OCI-LY3 (cell line): ENCODE results near the gene MND1.

Experiments used
- H2AFZ ChIP-seq: fragments of 200-600, 300-600 bp; shearing (Covaris generic); 2 replicates; pipeline ENCODE4 v1.6.0; 2014; ENCODE audit warnings: antibody characterized with exemption, low read depth, low read length
- H3K27ac ChIP-seq: fragments of 200-600, 300-600 bp; sonication (generic); 2 replicates; pipeline ENCODE4 v1.5.1; 2014; ENCODE audit warnings: mild to moderate bottlenecking, low read length, moderate library complexity, mixed read lengths
- H3K27me3 ChIP-seq: fragments of 200-600, 300-600 bp; sonication (generic); 2 replicates; pipeline ENCODE4 v1.6.1; 2014; ENCODE audit warnings: low read depth, low read length, mixed read lengths
- H3K36me3 ChIP-seq: fragments of 200-600, 300-600 bp; sonication (generic); replicated peaks from 2 replicates; pipeline ENCODE3; 2014; ENCODE audit warnings: low read depth, low read length, mixed read lengths
- H3K4me1 ChIP-seq: fragments of 300-600, 200-600 bp; sonication (generic); 2 replicates; pipeline ENCODE4 v1.6.1; 2014; ENCODE audit warnings: low read length, mixed read lengths
- H3K4me2 ChIP-seq: fragments of 200-600, 300-600 bp; sonication (generic); 2 replicates; pipeline ENCODE4 v1.6.1; 2014; ENCODE audit warnings: low read length, mixed read lengths
- H3K4me3 ChIP-seq: fragments of 300-600, 200-600 bp; sonication (generic); 2 replicates; pipeline ENCODE4 v1.5.1; 2014; ENCODE audit warnings: antibody characterized with exemption, mild to moderate bottlenecking, low read length, moderate library complexity
- H3K79me2 ChIP-seq: fragments of 300-600, 200-600 bp; shearing (Covaris generic); 2 replicates; pipeline ENCODE4 v1.6.1; 2014; ENCODE audit warnings: mild to moderate bottlenecking, low read length, mixed read lengths
- H3K9ac ChIP-seq: fragments of 300-600, 200-600 bp; shearing (Covaris generic); 2 replicates; pipeline ENCODE4 v1.6.0; 2014; ENCODE audit warnings: mild to moderate bottlenecking, low read length, moderate library complexity
- H3K9me3 ChIP-seq: fragments of 200-600, 300-600 bp; shearing (Covaris generic); 2 replicates; pipeline ENCODE4 v1.6.1; 2014; ENCODE audit warnings: low read length, mixed read lengths; ENCODE audit not compliant: insufficient read depth
- H4K20me1 ChIP-seq: fragments of 200-600, 300-600 bp; sonication (generic); 2 replicates; pipeline ENCODE4 v1.6.1; 2016; ENCODE audit warnings: low read length, mixed read lengths; ENCODE audit not compliant: insufficient read depth
- CTCF ChIP-seq: fragments of 200-600, 300-600 bp; sonication (generic); IDR thresholded peaks from 2 replicates; pipeline ENCODE4 v1.5.1; 2014; ENCODE audit warnings: antibody characterized with exemption, low read length, low read depth
- EZH2phosphoT487 ChIP-seq: fragments of 200-600 bp; shearing (Covaris generic); IDR thresholded peaks from 2 replicates; pipeline ENCODE4 v1.6.1; 2018; ENCODE audit warnings: antibody characterized with exemption, mixed run types, low read depth

The MND1 gene

GRCh38 chr4:153402366-153402765, 57.9 kb downstream of the MND1 start:
- Histone ChIP-seq H3K36me3 (peaks cover 28% of the 10 kb centered on the region), H2AFZ (no peak overlapping the region), H3K4me1 (no peaks in the 10 kb centered on the region), H3K4me3 (no peak overlapping the region), H3K4me2 (no peak overlapping the region), H3K9ac (no peak overlapping the region), H4K20me1 (0 out of 2 replicates have a peak, but pooled peaks cover 3% of the 10 kb centered on the region), H3K9me3 (no peaks in the 10 kb centered on the region), H3K27ac (no peak overlapping the region), H3K27me3 (no peaks in the 10 kb centered on the region), H3K79me2 (no peaks in the 10 kb centered on the region)
- TF ChIP-seq CTCF (no peak), EZH2phosphoT487 (no peak)

- no peak overlapping the region for H3K4me3 ChIP-seq
- no peaks in the 10 kb centered on the region for H3K27me3 ChIP-seq
- H3K9ac ChIP-seq: no peak overlapping the region
- no peaks in the 10 kb centered on the region for H3K79me2 ChIP-seq
- no peak overlapping the region for H3K27ac ChIP-seq
- no peak overlapping the region for H2AFZ ChIP-seq
- no peaks in the 10 kb centered on the region for H3K4me1 ChIP-seq
- H3K4me2 ChIP-seq: no peak overlapping the region
- H3K9me3 ChIP-seq: no peaks in the 10 kb centered on the region
- H4K20me1 ChIP-seq: no peaks in the 10 kb centered on the region
- H3K36me3 ChIP-seq: peaks cover 32% of the 10 kb centered on the region
- no peak for TF ChIP-seq CTCF
Observed at GRCh38 chr4:153403726-153404125, 59.2 kb downstream of the MND1 start.

- Histone ChIP-seq H3K9me3 (no peaks in the 10 kb centered on the region), H4K20me1 (no peaks in the 10 kb centered on the region), H3K36me3 (peaks cover 26% of the 10 kb centered on the region), H3K4me3 (no peak overlapping the region), H3K27me3 (no peaks in the 10 kb centered on the region), H2AFZ (no peak overlapping the region), H3K4me2 (no peak overlapping the region), H3K79me2 (no peaks in the 10 kb centered on the region), H3K9ac (no peak overlapping the region), H3K27ac (no peak overlapping the region), H3K4me1 (no peaks in the 10 kb centered on the region)
- no peak for TF ChIP-seq EZH2phosphoT487
- TF ChIP-seq CTCF: no peak
Observed at GRCh38 chr4:153407906-153408305, 63.4 kb downstream of the MND1 start.

GRCh38 chr4:153408932-153409331, 64.4 kb downstream of the MND1 start:
- Histone ChIP-seq H4K20me1 (no peaks in the 10 kb centered on the region; the same call in 1 of the 2 replicates), H3K36me3 (peaks cover 20% of the 10 kb centered on the region), H3K4me1 (no peaks in the 10 kb centered on the region), H3K79me2 (no peaks in the 10 kb centered on the region), H3K4me2 (no peak overlapping the region), H3K4me3 (no peak overlapping the region), H2AFZ (no peak overlapping the region), H3K9me3 (no peaks in the 10 kb centered on the region), H3K9ac (no peak overlapping the region), H3K27ac (no peak overlapping the region), H3K27me3 (no peaks in the 10 kb centered on the region)
- TF ChIP-seq CTCF (no peak), EZH2phosphoT487 (no peak)
